Motor neuron (in vitro differentiated cells): Measurements from ENCODE around the gene GRM3. TPM values are rescaled to one million over a fixed set of nuclear protein-coding genes. Genes with fewer than 3 reads are reported as not detected.

Experiments
- ATAC-seq, 8 experiments: fragments of 200-7000 bp; cut with Tn5 transposase; replicated peaks in 6 of 8; 2 replicates each; pipeline ENCODE4 v1.8.0; 2021; ENCODE audit warnings: mild to moderate bottlenecking in 8 of 8, moderate library complexity in 8 of 8
- H3K27ac ChIP-seq, 2 donors: fragments of 250-450 bp; sonication (Bioruptor Pico); 2 replicates each; pipeline ENCODE4 v1.9.0; 2021; ENCODE audit warnings: antibody characterized with exemption in 2 of 2, mild to moderate bottlenecking in 2 of 2, moderate library complexity in 1 of 2
- H3K4me1 ChIP-seq, 2 donors: fragments of 250-450 bp; sonication (Bioruptor Pico); replicated peaks in 1 of 2; 2 replicates each; pipeline ENCODE4 v1.6.1; 2021; ENCODE audit warnings: antibody characterized with exemption in 2 of 2, mild to moderate bottlenecking in 2 of 2, moderate library complexity in 1 of 2
- H3K4me3 ChIP-seq, 5 donors: fragments of 250-450 bp; sonication (Bioruptor Pico); 2 replicates each; pipeline ENCODE4 v1.9.0; 2021; ENCODE audit warnings: antibody characterized with exemption in 5 of 5, mild to moderate bottlenecking in 5 of 5, moderate library complexity in 4 of 5
- WGBS, 10 experiments: fragments of 450-650 bp; shearing (Covaris generic); methylation state at CpG; one replicate each; pipeline ENCODE4 v1.0.0; 2022; 5-methylcytosine and 5-hydroxymethylcytosine counted together
- in situ Hi-C, 9 experiments: fragments of 400-800 bp; cut with MboI; loops; one replicate each; pipeline ENCODE4 v1.15.0; 2021; ENCODE audit warnings: low sequenced_read_pairs in 9 of 9, low pct_unique_long_range_greater_than_20kb in 2 of 9; ENCODE audit not compliant: unreplicated experiment in 9 of 9
- total RNA-seq, 8 experiments: library from RNA; unstranded; fragments of 300-600 nt; gene quantifications; 2 replicates each; pipeline versions ENCODE4 v1.2.3 to v1.2.4, GENCODE V29; 2022

Gene GRM3
- total RNA-seq, 8 experiments from 2014 or later: 0.40 to 3.9 (median 2.8) TPM; not detected in 2

- 0 to 100% (median 63%) methylated on average over 1 of the region's 1 CpG; no CpG with 5 or more reads in 2 of the 10 experiments for WGBS, 10 experiments
- in situ Hi-C loops: no loop called here
- Histone ChIP-seq H3K4me1 (no peaks in the 10 kb centered on the region), H3K27ac (no peak overlapping the region), H3K4me3 (no peak overlapping the region)
- peak in 1 of 8 experiments; percentile 45 for ATAC-seq
Observed at GRCh38 chr7:86776136-86776535, 132.4 kb downstream of the GRM3 start.

- H3K4me1 ChIP-seq: no peaks in the 10 kb centered on the region
- no peak for ATAC-seq
- in situ Hi-C loops: no loop called here
- H3K27ac ChIP-seq: no peak overlapping the region
- no peak overlapping the region for H3K4me3 ChIP-seq
Observed at GRCh38 chr7:86778271-86778670, 134.6 kb downstream of the GRM3 start.

GRCh38 chr7:86784765-86785164 is 141.1 kb downstream of the GRM3 start:
- Histone ChIP-seq H3K27ac (no peak overlapping the region), H3K4me1 (no peaks in the 10 kb centered on the region), H3K4me3 (no peak overlapping the region)
- no peak for ATAC-seq
- WGBS, 10 experiments: 0 to 100% (median 90%) methylated on average over 1 to 2 of the region's 2 CpGs; no CpG with 5 or more reads in 1 of the 10 experiments
- in situ Hi-C loops: no loop called here

- in situ Hi-C loops: no loop called here
- no peak for ATAC-seq
- 16 to 97% (median 84%) methylated on average over 2 to 3 of the region's 3 CpGs; no CpG with 5 or more reads in 1 of the 10 experiments for WGBS, 10 experiments
- Histone ChIP-seq H3K4me1 (no peaks in the 10 kb centered on the region), H3K27ac (no peak overlapping the region), H3K4me3 (no peak overlapping the region)
Observed at GRCh38 chr7:86785641-86786040, 141.9 kb downstream of the GRM3 start.

DNA sequence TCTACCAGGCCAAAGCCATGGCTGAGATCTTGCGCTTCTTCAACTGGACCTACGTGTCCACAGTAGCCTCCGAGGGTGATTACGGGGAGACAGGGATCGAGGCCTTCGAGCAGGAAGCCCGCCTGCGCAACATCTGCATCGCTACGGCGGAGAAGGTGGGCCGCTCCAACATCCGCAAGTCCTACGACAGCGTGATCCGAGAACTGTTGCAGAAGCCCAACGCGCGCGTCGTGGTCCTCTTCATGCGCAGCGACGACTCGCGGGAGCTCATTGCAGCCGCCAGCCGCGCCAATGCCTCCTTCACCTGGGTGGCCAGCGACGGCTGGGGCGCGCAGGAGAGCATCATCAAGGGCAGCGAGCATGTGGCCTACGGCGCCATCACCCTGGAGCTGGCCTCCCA is 142.7 kb downstream of the GRM3 start:
- in situ Hi-C loops: no loop called here
- ATAC-seq: no peak
- 79 to 100% (median 93%) methylated on average over 1 to 28 of the region's 36 CpGs; no CpG with 5 or more reads in 4 of the 10 experiments for WGBS, 10 experiments
- H3K27ac ChIP-seq: no peak overlapping the region
- no peak overlapping the region for H3K4me3 ChIP-seq
- H3K4me1 ChIP-seq: no peaks in the 10 kb centered on the region

DNA sequence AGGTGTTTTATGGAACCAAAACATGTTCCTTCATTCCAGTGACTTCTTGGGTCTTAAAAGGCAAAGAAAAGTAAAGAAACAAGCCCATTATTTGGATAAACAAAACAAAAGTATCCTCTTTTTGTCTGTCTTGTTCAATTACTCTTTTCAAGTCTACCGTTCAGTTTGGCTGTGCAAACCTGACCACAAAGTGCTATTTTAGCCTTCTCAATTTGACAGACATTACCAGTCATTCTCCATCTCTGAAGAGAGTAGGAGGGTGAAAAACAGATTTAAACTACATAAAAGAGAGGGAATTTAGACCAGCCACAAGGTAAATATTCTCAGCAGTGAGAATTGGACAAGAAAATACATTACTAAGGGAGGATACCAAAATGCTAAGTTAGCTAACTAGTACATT is 145.2 kb downstream of the GRM3 start:
- H3K4me1 ChIP-seq: no peaks in the 10 kb centered on the region
- H3K4me3 ChIP-seq: no peak overlapping the region
- in situ Hi-C loops: no loop called here
- ATAC-seq: no peak
- H3K27ac ChIP-seq: no peak overlapping the region
- WGBS, 10 experiments: 0 to 100% (median 69%) methylated on average over 1 of the region's 1 CpG

- no peaks in the 10 kb centered on the region for H3K4me1 ChIP-seq
- H3K4me3 ChIP-seq: no peak overlapping the region
- no peak for ATAC-seq
- H3K27ac ChIP-seq: no peak overlapping the region
- in situ Hi-C loops: no loop called here
Observed at GRCh38 chr7:86790383-86790782, 146.7 kb downstream of the GRM3 start.

- no peak for ATAC-seq
- in situ Hi-C loops: no loop called here
- WGBS, 10 experiments: 0 to 100% (median 89%) methylated on average over 1 to 2 of the region's 2 CpGs; no CpG with 5 or more reads in 4 of the 10 experiments
- no peak overlapping the region for H3K4me3 ChIP-seq
- H3K4me1 ChIP-seq: no peaks in the 10 kb centered on the region
- no peak overlapping the region for H3K27ac ChIP-seq
Observed at GRCh38 chr7:86792260-86792659, 148.6 kb downstream of the GRM3 start.

- no peak for ATAC-seq
- Histone ChIP-seq H3K4me1 (no peaks in the 10 kb centered on the region), H3K4me3 (no peak overlapping the region), H3K27ac (no peak overlapping the region)
- 0 to 60% (median 0%) methylated on average over 1 of the region's 1 CpG; no CpG with 5 or more reads in 7 of the 10 experiments for WGBS, 10 experiments
- in situ Hi-C loops: no loop called here
Observed at GRCh38 chr7:86793136-86793535, 149.4 kb downstream of the GRM3 start.

DNA sequence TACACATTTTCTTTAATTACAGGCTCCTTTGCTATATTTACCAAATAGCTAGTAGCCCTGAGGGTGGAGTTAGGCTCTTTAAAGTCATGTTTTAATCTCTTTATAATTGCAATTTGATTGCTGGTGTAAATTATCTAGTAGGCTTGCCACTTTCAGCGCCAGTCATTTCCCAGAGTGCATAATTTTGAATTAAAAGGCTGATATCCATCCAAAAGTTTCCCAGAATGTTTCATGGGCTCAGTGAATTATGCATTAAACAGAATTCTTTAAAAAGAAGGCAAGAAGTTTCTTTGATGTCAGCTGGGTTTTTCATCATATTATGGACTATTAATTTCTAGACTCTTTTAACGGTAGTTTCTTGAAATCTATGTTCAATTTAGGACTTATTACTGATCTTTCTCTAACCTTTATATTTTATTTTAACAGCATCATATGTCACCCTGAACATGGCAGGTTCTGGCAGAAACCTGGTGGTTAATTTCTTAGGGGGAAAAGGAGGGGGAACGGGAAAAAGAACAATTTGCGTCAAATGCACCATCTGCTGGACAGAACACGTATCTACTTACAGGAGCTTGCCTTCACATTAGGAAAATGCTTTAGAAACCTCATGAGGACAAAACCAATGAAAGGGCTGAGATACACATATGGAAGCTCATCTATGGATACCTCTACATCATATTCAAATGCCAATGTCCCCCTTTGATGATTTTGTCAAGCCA is 171.1 kb downstream of the GRM3 start:
- in situ Hi-C loops: loop anchor here in 2 of 9 experiments (25.0 kb wide), 2 partner anchors 253 to 928 kb away; no protein-coding TSS in a partner anchor

DNA sequence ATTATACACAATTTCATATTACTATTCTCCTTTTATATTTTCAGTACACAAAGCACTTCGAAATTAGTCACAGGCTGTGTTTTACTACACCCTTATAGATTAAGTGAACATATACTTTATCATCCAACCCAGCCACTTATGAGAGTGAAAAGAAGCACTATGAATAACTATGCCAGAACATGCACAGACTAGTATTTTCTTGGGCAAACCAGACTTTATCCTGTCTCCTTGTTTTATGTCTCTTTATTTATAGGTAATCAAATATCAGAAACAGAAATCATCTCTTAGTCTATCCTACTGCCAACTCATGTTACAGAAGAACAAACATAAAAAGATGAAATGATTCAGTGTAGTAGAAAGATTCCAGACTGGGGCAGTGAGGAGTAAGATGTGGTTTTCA is 171.8 kb downstream of the GRM3 start:
- peaks cover 0 to 5% of the 10 kb centered on the region in 2 donors for H3K4me1 ChIP-seq
- 0 to 100% (median 67%) methylated on average over 1 of the region's 1 CpG; no CpG with 5 or more reads in 2 of the 10 experiments for WGBS, 10 experiments
- in situ Hi-C loops: loop anchor here in 2 of 9 experiments (25.0 kb wide), 2 partner anchors 253 to 928 kb away; no protein-coding TSS in a partner anchor

More for the DNA sequence above, 171.1 kb downstream of the GRM3 start:
- H3K4me1 ChIP-seq: peaks cover 0 to 5% of the 10 kb centered on the region in 2 donors
- WGBS, 10 experiments: 3 to 100% (median 65%) methylated on average over 1 to 5 of the region's 5 CpGs
- no peak overlapping the region for H3K4me3 ChIP-seq
- H3K27ac ChIP-seq: no peak overlapping the region
- ATAC-seq: peak in 3 of 8 experiments; percentile 27 to 49 (median 29)

GRCh38 chr7:86818903-86819302 is 175.2 kb downstream of the GRM3 start:
- Histone ChIP-seq H3K4me3 (no peak overlapping the region), H3K4me1 (peaks cover 0 to 5% of the 10 kb centered on the region in 2 donors), H3K27ac (no peak overlapping the region)
- 0 to 85% (median 53%) methylated on average over 1 to 2 of the region's 2 CpGs; no CpG with 5 or more reads in 2 of the 10 experiments for WGBS, 10 experiments
- in situ Hi-C loops: loop anchor here in 2 of 9 experiments (25.0 kb wide), 2 partner anchors 257 to 932 kb away; no protein-coding TSS in a partner anchor
- no peak for ATAC-seq

More for the DNA sequence above, 171.8 kb downstream of the GRM3 start:
- no peak for ATAC-seq
- no peak overlapping the region for H3K4me3 ChIP-seq
- no peak overlapping the region for H3K27ac ChIP-seq

DNA sequence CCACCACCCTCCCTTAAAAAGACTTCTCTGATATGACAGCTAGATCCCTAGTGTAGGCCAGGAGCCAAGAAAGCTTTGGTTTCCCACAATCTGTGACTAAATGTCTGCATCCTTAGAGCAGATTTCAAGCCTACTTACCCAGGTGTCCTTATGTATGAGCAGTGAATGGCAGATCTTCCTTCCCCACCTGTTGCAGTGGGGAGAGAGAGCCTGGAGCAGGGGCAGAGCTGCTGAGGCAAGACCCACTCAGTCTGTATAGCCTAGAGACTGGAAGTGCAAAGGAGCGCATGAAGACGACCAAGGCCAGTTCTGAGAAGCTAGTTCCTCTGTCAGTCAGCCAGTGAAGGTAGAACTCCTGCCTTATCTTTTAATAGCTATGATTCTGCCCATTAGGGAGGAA is 180.1 kb downstream of the GRM3 start:
- H3K4me3 ChIP-seq: no peak overlapping the region
- in situ Hi-C loops: loop anchor here in 2 of 9 experiments (25.0 kb wide), 2 partner anchors 261 to 936 kb away; no protein-coding TSS in a partner anchor
- H3K4me1 ChIP-seq: peaks cover 0 to 6% of the 10 kb centered on the region in 2 donors
- WGBS, 10 experiments: 60 to 94% (median 89%) methylated on average over 1 to 2 of the region's 2 CpGs; no CpG with 5 or more reads in 6 of the 10 experiments
- no peak overlapping the region for H3K27ac ChIP-seq
- no peak for ATAC-seq
